GM18502 (cell line): ENCODE results near the gene WDR82.

Experiments used
- ATAC-seq: cut with Tn5 transposase; IDR thresholded peaks from one replicate; pipeline ENCODE4 v1.9.1; 2021; ENCODE audit warnings: mild to moderate bottlenecking; ENCODE audit not compliant: unreplicated experiment, poor library complexity

The WDR82 gene

DNA sequence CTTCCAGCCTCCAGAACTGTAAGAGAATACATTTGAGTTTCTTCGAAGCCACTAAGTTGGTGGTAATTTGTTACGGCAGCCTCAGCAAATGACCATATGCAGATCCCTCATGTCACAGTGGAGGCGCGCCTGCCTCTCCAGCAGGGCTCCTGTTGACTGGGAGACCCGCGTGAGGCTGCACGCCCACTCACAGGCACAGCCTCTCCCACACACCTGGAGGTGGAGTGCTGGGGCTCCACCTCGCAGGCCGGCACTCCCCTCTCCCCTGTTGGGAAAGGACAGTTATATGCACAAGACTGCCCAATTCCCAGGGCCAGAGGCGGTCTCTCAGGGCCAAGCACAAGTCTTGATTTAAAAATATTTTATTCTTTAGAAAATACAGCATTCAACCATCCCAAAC lies 50.2 kb downstream of the WDR82 start:
- ATAC-seq: no peak

DNA sequence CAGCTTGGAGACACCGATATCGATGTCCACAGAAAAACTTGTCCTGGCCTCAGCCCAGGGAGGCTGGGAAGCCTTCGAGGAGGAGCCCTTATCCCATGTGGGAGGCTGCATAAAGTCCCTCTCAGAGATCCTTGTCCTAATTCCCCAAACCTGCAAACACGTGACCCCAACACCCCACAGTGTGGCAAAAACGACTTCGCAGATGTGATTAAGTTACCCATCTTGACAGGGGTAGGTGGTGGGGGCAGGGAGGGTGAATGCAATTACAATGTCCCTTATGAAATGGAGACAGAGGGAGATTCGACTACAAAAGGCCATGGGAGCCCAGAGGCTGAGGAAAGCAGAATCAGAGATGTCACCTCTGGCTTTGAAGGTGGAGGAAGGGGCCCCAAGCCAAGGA lies 50.7 kb downstream of the WDR82 start:
- ATAC-seq: no peak

- no peak for ATAC-seq
These were observed 51.3 kb downstream of the WDR82 start for GRCh38 chr3:52227117-52227516.

- no peak for ATAC-seq
These were observed 52.1 kb downstream of the WDR82 start for GRCh38 chr3:52226229-52226817.

- peak; percentile 84 for ATAC-seq
These were observed 52.8 kb downstream of the WDR82 start, which contains the start of gene TLR9 for GRCh38 chr3:52225452-52226228. Gene TLR9 (minus strand): TSS chr3:52225645. CDS start chr3:52225529, 116 bp downstream.

- no peak for ATAC-seq
These were observed 54.7 kb downstream of the WDR82 start for GRCh38 chr3:52223449-52224408.

DNA sequence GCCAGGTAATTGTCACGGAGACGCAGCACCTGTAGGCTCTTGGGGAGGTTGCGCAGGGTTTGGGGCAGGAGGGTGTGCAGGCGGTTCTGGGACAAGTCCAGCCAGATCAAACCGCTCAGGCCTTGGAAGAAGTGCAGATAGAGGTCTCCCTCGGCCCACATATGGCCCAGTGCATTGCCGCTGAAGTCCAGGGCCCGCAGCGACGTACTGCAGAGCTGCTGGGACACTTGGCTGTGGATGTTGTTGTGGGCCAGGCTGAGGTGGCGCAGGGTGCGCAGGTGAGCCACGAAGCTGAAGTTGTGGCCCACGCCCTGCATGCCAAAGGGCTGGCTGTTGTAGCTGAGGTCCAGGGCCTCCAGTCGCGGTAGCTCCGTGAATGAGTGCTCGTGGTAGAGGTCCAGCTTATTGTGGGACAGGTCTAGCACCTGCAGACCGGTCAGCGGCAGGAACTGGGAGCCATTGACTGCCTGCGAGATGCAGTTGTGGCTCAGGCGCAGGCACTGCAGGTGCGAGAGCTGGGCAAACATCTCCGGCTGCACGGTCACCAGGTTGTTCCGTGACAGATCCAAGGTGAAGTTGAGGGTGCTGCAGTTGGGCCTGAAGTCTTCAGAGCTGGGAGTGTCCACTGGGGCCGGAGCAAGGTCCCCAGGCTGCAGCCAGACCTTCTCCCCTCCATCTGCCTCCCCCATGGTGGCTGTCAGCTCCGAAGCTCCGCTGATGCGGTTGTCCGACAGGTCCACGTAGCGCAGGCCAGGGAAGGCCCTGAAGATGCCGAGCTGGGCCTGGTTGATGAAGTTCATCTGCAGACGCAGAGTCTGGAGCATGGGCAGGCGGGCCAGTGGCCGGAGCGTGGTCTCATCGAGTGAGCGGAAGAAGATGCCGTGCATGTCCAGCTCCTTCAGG lies 55.9 kb downstream of the WDR82 start:
- ATAC-seq: no peak

DNA sequence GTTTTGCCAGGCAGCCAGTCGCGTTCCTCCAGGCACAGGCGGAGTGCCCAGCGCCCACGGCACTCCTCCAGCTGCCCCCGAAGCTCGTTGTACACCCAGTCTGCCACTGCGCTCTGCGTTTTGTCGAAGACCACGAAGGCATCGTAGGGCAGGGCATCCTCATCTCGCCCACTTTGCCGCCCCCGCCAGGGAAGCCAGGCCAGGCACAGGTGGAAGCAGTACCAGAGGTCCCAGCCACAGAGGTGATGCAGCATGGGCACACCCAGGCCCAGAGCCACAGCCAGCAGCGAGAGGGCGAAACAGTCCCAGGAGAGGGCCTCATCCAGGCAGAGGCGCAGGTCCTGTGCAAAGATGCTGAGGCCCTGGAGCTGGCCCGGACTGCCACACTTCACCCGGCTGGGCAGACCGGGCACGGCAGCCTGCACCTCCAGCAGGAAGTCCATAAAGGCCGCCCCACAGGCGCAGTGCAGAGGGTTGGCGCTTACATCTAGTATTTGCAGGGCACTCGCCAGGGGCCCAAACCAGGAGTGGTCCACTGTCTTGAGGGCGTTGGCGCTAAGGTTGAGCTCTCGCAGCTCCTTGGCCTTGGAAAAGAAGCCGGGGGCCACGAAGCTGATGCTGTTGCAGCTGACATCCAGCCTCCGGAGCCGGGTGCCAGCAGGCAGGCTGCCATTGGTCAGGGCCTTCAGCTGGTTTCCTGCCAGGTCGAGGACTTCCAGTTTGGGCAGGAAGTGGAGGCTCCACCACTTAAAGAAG lies 56.7 kb downstream of the WDR82 start:
- ATAC-seq: no peak

DNA sequence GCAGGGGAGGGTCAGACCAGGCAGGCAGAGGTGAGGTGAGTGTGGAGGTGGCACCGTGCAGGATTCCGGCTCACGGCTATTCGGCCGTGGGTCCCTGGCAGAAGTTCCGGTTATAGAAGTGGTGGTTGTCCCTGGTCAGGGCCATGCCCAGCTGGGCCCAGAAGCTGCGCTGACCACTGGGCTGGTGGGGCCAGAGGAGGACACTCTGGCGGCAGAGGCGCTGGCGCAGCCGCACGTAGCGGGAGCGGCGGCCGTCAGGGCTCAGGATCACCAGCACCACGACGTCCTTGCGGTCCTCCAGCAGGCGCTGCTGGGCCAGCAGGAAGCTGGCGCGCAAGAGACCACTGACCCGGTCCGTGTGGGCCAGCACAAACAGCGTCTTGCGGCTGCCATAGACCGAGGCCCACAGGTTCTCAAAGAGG lies 57.3 kb downstream of the WDR82 start:
- ATAC-seq: no peak

DNA sequence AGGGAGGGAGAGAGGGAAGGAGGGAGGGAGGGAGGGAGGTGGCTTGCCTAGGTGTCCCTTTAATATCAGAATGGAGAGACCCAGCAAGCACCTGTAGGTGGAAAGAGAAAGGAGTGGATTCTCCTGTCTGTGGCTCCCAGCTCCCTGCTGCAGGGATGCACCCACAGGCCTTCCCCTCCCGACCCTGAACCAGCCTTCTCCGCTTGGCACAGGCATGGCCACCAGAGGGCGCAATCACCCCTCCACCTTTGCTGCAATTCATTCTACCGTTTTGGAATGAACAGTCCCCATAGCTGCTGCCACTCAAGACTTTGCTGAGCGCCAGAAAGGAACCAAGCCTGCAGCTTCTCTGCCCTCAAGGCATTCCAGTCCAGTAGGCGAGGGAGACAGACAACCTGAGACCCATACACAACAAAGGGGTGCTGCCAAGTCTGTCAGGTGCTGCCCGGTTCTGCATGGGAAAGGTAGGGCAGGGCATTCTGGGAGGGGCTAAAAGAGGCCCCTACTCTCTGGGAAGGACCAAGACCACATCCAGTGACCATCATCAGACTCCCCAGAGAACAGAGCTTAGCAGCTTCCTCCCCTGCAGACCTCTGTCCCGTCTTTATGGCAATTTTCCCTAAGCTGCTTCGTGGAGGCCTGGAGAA lies 57.9 kb downstream of the WDR82 start:
- no peak for ATAC-seq

- no peak for ATAC-seq
These were observed 59.4 kb downstream of the WDR82 start for GRCh38 chr3:52218937-52219650.

DNA sequence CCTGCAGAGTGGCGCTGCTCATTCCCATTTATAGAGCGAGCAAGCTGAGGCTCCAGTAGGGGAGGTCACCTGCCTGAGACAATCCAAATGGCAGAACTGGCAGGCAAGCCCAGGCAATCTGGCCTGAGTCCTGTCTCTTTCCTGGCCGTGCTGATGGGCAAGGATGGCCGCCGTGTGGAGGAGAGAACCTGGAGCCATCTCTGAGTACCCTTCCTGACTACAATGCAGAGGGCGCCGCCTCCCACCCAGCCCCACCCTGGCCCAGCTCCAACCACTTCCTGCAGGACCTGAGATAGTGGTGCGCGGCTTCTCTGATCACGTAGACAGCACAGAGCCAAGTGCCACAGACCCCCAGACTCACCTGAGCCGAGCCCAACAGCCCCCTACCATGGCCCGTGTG lies 60.0 kb downstream of the WDR82 start:
- no peak for ATAC-seq

DNA sequence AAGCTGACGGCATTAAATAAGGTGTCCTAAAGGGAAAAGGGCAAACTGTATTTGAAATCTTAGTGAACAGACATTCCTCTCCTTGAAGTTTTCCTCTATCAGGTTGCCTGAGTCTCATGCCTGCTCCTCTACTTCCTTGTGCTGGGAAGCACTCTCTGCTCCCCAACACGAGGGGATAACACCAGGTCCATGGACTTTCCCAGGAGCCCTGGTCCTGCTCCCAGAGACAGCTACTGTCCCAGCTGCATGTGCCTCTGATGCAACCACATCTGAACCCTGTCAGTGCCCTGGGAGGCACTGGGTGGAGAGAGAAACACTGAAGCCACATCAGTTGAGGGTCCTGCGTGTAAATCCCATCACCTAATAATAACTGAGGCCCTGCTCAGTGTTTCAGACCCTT lies 60.4 kb downstream of the WDR82 start:
- ATAC-seq: no peak

- no peak for ATAC-seq
These were observed 61.0 kb downstream of the WDR82 start for GRCh38 chr3:52217409-52217805.

GRCh38 chr3:52216585-52217408 lies 61.7 kb downstream of the WDR82 start:
- no peak for ATAC-seq

GRCh38 chr3:52215351-52215750 lies 63.1 kb downstream of the WDR82 start:
- ATAC-seq: no peak

DNA sequence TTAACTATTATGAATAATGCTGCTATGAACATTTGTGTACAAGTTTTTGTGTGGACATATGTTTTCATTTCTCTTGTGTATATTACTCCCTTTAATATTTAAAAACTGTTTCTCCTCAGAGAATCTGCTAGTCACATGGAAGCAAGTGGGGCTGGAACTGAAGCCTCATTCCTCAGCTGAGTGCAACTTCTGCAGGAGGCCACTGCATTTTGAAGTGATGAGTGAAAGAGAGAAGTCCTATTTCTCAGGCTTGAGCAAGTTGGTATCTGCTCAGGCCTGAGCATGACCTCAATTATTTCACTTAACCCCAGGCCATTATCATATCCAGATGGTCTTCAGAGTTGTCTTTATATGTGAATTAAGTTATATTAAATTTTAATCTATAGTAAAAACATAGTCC lies 64.5 kb downstream of the WDR82 start:
- no peak for ATAC-seq
